Measurements from ENCODE around the gene TBC1D13.
"Not testable (repeated sequence)": the region's sequence is repeated elsewhere in the genome, so short reads cannot be mapped to it uniquely, and the experiment has no call there.

TBC1D13 gene

GRCh38 chr9:128847803-128848202 lies 60.8 kb downstream of the TBC1D13 start:
- DNase-seq = no peak

DNA sequence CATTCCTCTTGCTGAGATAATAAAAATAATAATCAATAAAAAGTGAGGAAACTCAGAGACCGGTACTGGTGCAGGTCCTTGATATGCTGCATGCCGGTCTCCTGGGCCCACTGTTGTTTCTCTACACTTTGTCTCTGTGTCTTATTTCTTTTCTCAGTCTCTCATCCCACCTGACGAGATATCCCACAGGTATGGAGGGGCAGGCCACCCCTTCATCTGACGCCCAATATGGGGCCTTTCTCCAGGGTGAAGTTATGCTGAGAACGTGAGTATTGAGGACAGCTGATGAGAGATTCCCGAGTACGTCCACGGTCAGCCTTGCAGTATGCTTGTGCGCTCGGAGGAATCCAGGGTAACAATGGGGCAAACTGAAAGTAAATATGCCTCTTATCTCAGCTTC lies 64.0 kb downstream of the TBC1D13 start:
- DNase-seq = not testable (repeated sequence)

GRCh38 chr9:128851779-128852600 lies 64.9 kb downstream of the TBC1D13 start:
- DNase-seq = not testable (repeated sequence)

DNA sequence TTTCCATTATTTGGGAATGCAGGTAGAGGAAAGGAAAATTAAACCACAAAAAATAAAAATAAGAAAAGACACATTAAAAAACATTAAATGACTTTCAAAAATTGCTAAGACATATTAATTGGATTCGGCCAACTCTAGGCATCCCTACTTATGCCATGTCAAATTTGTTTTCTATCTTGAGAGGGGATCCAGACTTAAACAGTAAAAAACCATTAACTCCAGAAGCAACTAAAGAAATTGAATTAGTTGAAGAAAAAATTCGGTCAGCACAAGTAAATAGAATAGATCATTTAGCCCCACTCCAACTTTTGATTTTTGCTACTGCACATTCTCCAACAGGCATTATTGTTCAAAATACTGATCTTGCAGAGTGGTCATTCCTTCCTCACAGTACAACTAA lies 65.6 kb downstream of the TBC1D13 start:
- not testable (repeated sequence) for DNase-seq

DNA sequence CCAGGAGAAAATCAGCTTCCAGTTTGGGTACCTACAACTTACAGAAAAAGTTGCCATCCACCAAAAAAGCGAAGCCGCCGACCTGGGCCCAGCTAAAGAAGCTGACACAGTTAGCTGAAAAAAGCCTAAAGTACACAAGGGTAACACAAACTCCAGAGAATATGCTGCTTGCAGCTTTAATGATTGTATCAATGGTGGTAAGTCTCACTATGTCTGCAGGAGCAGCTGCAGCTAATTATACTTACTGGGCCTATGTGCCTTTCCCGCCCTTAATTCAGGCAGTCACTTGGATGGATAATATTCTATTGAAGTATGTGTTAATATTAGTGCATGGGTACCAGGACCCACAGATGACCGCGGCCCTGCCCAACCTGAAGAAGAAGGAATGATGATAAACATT lies 67.4 kb downstream of the TBC1D13 start:
- DNase-seq = not testable (repeated sequence)

DNA sequence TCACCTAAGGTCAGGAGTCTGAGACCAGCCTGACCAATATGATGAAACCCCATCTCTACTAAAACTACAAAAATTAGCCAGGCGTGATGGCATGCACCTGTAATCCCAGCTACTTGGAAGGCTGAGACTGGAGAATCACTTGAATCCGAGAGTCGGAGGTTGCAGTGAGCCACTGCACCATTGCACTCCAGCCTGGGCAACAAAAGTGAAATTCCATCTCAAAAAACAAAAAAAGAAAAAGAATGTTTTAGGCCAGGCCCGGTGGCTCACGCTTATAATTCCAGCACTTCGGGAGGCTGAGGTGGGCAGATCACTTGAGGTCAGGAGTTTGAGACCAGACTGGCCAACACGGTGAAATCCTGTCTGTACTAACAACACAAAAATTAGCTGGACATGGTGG lies 71.4 kb downstream of the TBC1D13 start:
- not testable (repeated sequence) for DNase-seq
